Activated T-cell treated with anti-CD3 and anti-CD28 coated beads, Interleukin-2, amount 50 U/mL, for 72 hours (primary cell): ENCODE measurements around the gene GIGYF1. TPM values are rescaled to one million over a fixed set of nuclear protein-coding genes. Genes with fewer than 3 reads are reported as not detected.
"Not testable (repeated sequence)": the region's sequence is repeated elsewhere in the genome, so short reads cannot be mapped to it uniquely, and the experiment has no call there.

Experiments
- ATAC-seq, 2 donors: fragments of 150-1000 bp; cut with Tn5 transposase; replicated peaks in 1 of 2; 2 replicates each; pipeline ENCODE4 v1.10.0; 2021; ENCODE audit warnings: moderate library complexity in 2 of 2, mild to moderate bottlenecking in 1 of 2
- DNase-seq, 2 donors: peaks; one replicate each; pipeline ENCODE4 v3.0.0; 2021 to 2022; ENCODE audit warnings: mixed read lengths in 1 of 2
- H3K27ac Mint-ChIP-seq: one replicate; pipeline ENCODE4 v1.8.0; 2022; ENCODE audit warnings: mild to moderate bottlenecking, moderate library complexity, mixed read lengths
- H3K27me3 Mint-ChIP-seq: one replicate; pipeline ENCODE4 v1.8.0; 2022; ENCODE audit warnings: low read depth, mixed read lengths
- H3K36me3 Mint-ChIP-seq, 2 donors: one replicate each; pipeline ENCODE4 v1.8.0; 2022; ENCODE audit warnings: mixed read lengths in 2 of 2, mild to moderate bottlenecking in 1 of 2; ENCODE audit not compliant: insufficient read depth in 2 of 2
- H3K4me1 Mint-ChIP-seq: one replicate; pipeline ENCODE4 v1.8.0; 2022; ENCODE audit warnings: low read depth, mixed read lengths
- H3K4me3 Mint-ChIP-seq, 2 donors: one replicate each; pipeline ENCODE4 v1.8.0; 2022; ENCODE audit warnings: mild to moderate bottlenecking in 2 of 2, mixed read lengths in 2 of 2, moderate library complexity in 2 of 2
- H3K9me3 Mint-ChIP-seq, 2 donors: one replicate each; pipeline ENCODE4 v1.8.0; 2022; ENCODE audit warnings: mixed read lengths in 2 of 2
- total RNA-seq, 2 donors: library from RNA; stranded (reverse); gene quantifications; one replicate each; pipeline ENCODE4 v1.2.3, GENCODE V29; 2022

The GIGYF1 gene
- total RNA-seq, 2 donors from 2014 or later: 51.5 to 53.2 TPM

GRCh38 chr7:100701089-100701488, 7.0 kb upstream of the GIGYF1 start:
- DNase-seq, H3K9me3 Mint-ChIP-seq, H3K4me3 Mint-ChIP-seq, H3K27ac Mint-ChIP-seq, H3K36me3 Mint-ChIP-seq, H3K27me3 Mint-ChIP-seq, H3K4me1 Mint-ChIP-seq, ATAC-seq: not testable (repeated sequence)

DNA sequence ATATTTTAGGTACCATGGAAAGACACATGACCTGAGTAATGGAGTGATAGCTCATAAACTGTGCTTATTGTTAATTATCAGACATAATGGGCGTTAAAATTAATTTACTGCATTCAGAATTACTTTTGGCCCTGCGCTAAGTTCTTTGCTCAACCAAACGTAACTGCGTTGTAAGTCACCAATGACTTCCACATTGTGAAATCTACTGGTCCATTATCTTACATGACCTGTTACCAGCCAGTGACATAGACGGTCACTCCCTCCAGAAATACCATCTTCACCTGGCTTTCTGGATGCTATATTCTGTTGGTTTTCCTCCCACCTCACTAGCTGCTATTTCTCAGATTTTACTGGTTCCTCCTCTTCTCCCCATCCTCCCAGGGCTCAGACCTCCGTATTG, 5.0 kb upstream of the GIGYF1 start:
- DNase-seq: no peak
- Mint-ChIP-seq H3K27ac (no peak overlapping the region), H3K4me3 (no peak overlapping the region), H3K36me3 (no peaks in the 10 kb centered on the region), H3K9me3 (no peaks in the 10 kb centered on the region), H3K4me1 (peaks cover 14% of the 10 kb centered on the region), H3K27me3 (peaks cover 5% of the 10 kb centered on the region)
- ATAC-seq: no peak

DNA sequence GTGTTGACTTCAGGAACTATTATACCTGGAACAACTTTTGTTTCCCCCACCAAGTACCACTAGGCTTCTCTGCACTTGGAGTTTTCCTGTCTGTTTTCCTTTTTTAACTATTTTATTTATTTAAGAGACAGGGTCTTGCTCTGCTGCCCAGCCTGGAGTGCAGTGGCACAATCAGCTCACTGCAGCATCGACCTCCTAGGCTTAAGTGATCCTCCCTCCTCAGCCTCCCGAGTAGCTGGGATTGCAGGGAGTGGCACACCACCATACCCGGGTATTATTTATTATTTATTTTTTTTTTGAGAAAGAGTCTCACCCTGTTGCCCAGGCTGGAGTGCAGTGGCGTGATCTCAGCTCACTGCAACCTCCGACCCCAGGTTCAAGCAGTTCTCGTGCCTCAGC, 2.1 kb upstream of the GIGYF1 start:
- Mint-ChIP-seq H3K4me1 (peaks cover 34% of the 10 kb centered on the region), H3K4me3 (peak overlapping the region; percentile 77 to 82), H3K36me3 (peaks cover 6% of the 10 kb centered on the region in 2 donors), H3K27me3 (peaks cover 5% of the 10 kb centered on the region), H3K27ac (no peak overlapping the region), H3K9me3 (no peaks in the 10 kb centered on the region)
- no peak for DNase-seq
- ATAC-seq: no peak

DNA sequence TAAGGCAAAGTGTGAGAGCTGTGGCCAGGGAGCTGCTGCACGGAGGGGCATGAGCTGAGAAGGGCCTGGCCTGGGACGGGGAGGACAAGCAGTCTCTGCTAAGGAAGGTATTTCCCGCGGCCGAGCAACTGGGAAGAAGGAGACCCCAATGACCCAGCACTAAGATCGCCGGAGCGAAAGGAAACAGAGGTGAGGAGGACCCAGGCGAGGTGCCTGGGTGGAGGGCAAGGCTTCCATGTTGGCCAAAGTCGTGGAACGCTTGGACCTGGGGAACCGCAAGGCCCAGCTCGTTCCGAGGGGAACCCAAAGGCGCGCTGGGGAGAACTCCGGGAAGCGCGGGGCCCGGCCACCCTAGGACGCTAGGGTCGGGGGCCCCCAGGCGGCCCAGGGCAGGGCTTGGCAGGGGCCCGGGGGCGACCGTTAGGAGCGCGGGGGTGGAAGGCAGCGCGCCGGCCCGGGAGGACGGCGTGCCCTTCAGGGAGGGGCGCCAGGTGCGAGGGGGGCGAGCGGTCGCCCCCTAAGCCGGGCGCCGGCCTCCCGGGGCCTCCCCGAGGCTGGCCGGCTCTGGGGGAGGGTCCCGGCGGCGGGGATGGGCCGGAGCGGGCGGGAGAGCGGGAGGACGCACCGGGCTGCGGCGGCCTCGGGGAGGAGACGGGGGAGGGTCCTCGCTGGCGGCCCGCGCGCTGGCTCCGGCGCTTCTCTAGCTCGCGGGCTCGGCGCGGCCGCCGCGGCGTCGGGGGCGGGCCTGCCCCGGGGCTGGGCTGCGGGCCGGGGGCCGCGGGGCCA, 545 bp downstream of the GIGYF1 start:
- peaks cover 6% of the 10 kb centered on the region in 2 donors for H3K36me3 Mint-ChIP-seq
- peak overlapping the region; percentile 60 for H3K27ac Mint-ChIP-seq
- no peaks in the 10 kb centered on the region for H3K9me3 Mint-ChIP-seq
- H3K4me3 Mint-ChIP-seq: peak overlapping the region; percentile 98
- DNase-seq (peak in 1 of 2 donors; percentile 39), ATAC-seq (peak; percentile 57 to 66)
- peaks cover 44% of the 10 kb centered on the region for H3K4me1 Mint-ChIP-seq
- no peaks in the 10 kb centered on the region for H3K27me3 Mint-ChIP-seq

GRCh38 chr7:100692578-100692961, 1.5 kb downstream of the GIGYF1 start:
- Mint-ChIP-seq H3K9me3 (no peaks in the 10 kb centered on the region), H3K36me3 (peaks cover 6% of the 10 kb centered on the region in 2 donors), H3K4me3 (peak overlapping the region; percentile 98), H3K27ac (peak overlapping the region; percentile 60), H3K4me1 (peaks cover 49% of the 10 kb centered on the region), H3K27me3 (no peaks in the 10 kb centered on the region)
- DNase-seq (no peak), ATAC-seq (no peak)

- H3K4me1 Mint-ChIP-seq: peaks cover 49% of the 10 kb centered on the region
- DNase-seq (peak; percentile 83 to 86), ATAC-seq (peak; percentile 72)
- H3K27me3 Mint-ChIP-seq: no peaks in the 10 kb centered on the region
- no peaks in the 10 kb centered on the region for H3K9me3 Mint-ChIP-seq
- peak overlapping the region; percentile 98 for H3K4me3 Mint-ChIP-seq
- peaks cover 6 to 7% of the 10 kb centered on the region in 2 donors for H3K36me3 Mint-ChIP-seq
- no peak overlapping the region for H3K27ac Mint-ChIP-seq
Observed at GRCh38 chr7:100691676-100692577, 2.1 kb downstream of the GIGYF1 start.

- Mint-ChIP-seq H3K36me3 (peaks cover 6 to 8% of the 10 kb centered on the region in 2 donors), H3K27me3 (no peaks in the 10 kb centered on the region), H3K9me3 (no peaks in the 10 kb centered on the region), H3K27ac (no peak overlapping the region), H3K4me1 (peaks cover 35% of the 10 kb centered on the region), H3K4me3 (no peak overlapping the region)
- no peak for DNase-seq
- ATAC-seq: no peak
Observed at GRCh38 chr7:100689230-100690135, 4.6 kb downstream of the GIGYF1 start.

DNA sequence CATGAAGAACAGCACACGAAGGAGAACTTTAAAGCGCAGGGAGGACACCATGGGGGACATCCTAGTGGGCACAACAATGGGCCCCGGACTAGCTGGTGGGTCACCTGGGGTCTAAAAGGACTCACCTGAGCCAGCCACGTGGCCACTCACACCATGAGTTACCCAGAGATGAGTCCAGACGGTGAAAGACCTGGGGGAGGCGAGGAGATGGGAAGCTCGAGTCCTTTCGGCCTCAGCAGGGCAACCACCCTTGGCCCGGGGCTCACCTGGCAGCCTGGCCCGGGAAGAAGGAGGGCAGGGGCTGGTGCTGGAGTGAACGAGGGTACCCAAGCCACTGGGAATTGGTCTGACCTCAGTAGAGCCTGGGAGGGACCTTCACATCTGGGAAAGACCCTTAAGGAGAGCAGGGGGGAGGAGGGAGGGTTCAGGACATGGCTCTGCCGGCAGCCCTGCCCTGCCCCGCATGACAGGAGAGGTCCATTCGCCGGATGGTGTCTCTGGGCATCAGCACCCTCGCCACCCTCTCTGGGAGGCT, 5.7 kb downstream of the GIGYF1 start:
- DNase-seq (no peak), ATAC-seq (no peak)
- H3K27me3 Mint-ChIP-seq: no peaks in the 10 kb centered on the region
- H3K9me3 Mint-ChIP-seq: no peaks in the 10 kb centered on the region
- no peak overlapping the region for H3K4me3 Mint-ChIP-seq
- peaks cover 36% of the 10 kb centered on the region for H3K4me1 Mint-ChIP-seq
- no peak overlapping the region for H3K27ac Mint-ChIP-seq
- H3K36me3 Mint-ChIP-seq: peaks cover 6 to 8% of the 10 kb centered on the region in 2 donors

- no peak overlapping the region for H3K27ac Mint-ChIP-seq
Observed at GRCh38 chr7:100687751-100688300, 6.2 kb downstream of the GIGYF1 start.

GRCh38 chr7:100687261-100687660, 6.8 kb downstream of the GIGYF1 start:
- H3K27me3 Mint-ChIP-seq: no peaks in the 10 kb centered on the region
- ATAC-seq (no peak), DNase-seq (no peak)
- H3K36me3 Mint-ChIP-seq: peaks cover 0 to 4% of the 10 kb centered on the region in 2 donors
- no peak overlapping the region for H3K27ac Mint-ChIP-seq
- no peaks in the 10 kb centered on the region for H3K9me3 Mint-ChIP-seq
- no peak overlapping the region for H3K4me3 Mint-ChIP-seq
- peaks cover 28% of the 10 kb centered on the region for H3K4me1 Mint-ChIP-seq

More at GRCh38 chr7:100687751-100688300, 6.2 kb downstream of the GIGYF1 start:
- Mint-ChIP-seq H3K27me3 (no peaks in the 10 kb centered on the region), H3K4me3 (no peak overlapping the region), H3K4me1 (peaks cover 34% of the 10 kb centered on the region), H3K9me3 (no peaks in the 10 kb centered on the region), H3K36me3 (peaks cover 2 to 4% of the 10 kb centered on the region in 2 donors)
- ATAC-seq (no peak), DNase-seq (no peak)

DNA sequence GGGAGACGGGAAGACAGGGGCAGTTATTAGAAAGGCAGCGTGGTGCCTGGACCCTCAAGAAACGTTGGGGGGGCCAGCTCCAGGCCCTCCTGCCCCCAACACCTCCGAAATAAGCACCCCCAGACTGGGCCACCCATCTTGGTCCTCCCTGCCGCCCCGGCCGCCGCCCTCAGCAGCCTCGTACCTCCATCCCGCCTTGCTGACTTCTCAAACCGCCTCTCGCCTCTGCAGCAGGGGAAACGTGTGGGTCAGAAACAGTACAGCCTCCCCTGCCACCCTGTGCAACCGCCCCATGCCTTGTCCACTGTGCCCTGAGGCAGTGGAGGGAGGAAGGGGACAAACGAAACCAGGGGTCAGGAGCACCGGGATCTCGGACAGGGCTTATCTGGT, 7.2 kb downstream of the GIGYF1 start:
- peaks cover 0 to 4% of the 10 kb centered on the region in 2 donors for H3K36me3 Mint-ChIP-seq

DNA sequence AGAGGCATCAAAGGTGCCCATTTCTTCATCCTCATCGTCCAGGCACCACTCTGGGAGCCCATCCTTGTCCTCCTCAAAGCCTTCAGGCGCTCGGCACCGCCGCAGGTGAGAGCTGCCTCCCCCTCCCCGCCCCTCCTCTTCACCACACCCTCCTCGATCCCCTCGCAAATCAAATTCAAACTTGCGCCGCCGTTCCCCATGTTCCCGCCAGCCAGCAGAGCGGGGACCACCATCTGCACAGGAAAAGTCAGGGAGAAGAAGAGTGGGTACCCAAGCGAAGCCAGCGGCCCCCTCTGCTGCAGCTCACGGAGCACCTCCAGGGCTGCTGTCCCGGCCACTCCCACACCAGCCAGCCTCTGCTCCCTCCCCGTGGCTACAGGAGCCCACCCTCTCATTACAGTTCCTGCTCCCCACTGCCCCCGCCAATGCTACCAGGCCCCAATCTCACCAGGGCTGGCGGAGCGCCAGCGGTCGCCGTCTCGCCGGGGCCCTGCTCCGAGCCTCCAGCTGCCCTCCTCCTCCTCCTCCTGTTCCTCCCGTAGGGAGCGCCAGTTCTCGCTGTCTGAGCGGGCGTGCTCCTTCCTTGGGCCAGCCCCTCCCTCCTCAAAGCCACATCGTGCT, 7.7 kb downstream of the GIGYF1 start:
- ATAC-seq: no peak
- no peaks in the 10 kb centered on the region for H3K27me3 Mint-ChIP-seq
- H3K4me3 Mint-ChIP-seq: no peak overlapping the region
- DNase-seq: no peak
- peaks cover 19% of the 10 kb centered on the region for H3K4me1 Mint-ChIP-seq
- H3K9me3 Mint-ChIP-seq: no peaks in the 10 kb centered on the region
- H3K27ac Mint-ChIP-seq: no peak overlapping the region
- H3K36me3 Mint-ChIP-seq: peaks cover 0 to 4% of the 10 kb centered on the region in 2 donors

More for the DNA sequence above, 7.2 kb downstream of the GIGYF1 start:
- H3K9me3 Mint-ChIP-seq: no peaks in the 10 kb centered on the region
- ATAC-seq (no peak), DNase-seq (no peak)
- no peaks in the 10 kb centered on the region for H3K27me3 Mint-ChIP-seq
- no peak overlapping the region for H3K27ac Mint-ChIP-seq
- H3K4me1 Mint-ChIP-seq: peaks cover 24% of the 10 kb centered on the region
- no peak overlapping the region for H3K4me3 Mint-ChIP-seq
